GM19043 (cell line): Measurements from ENCODE around the gene KRTAP5-11.
"Not testable (repeated sequence)": the region's sequence is repeated elsewhere in the genome, so short reads cannot be mapped to it uniquely, and the experiment has no call there.

ENCODE experiments used
- ATAC-seq: cut with Tn5 transposase; IDR thresholded peaks from one replicate; pipeline ENCODE4 v1.9.1; 2021; ENCODE audit warnings: low read depth; ENCODE audit not compliant: unreplicated experiment

Gene KRTAP5-11, protein sequence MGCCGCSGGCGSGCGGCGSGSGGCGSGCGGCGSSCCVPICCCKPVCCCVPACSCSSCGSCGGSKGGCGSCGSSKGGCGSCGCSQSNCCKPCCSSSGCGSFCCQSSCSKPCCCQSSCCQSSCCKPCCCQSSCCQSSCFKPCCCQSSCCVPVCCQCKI

DNA sequence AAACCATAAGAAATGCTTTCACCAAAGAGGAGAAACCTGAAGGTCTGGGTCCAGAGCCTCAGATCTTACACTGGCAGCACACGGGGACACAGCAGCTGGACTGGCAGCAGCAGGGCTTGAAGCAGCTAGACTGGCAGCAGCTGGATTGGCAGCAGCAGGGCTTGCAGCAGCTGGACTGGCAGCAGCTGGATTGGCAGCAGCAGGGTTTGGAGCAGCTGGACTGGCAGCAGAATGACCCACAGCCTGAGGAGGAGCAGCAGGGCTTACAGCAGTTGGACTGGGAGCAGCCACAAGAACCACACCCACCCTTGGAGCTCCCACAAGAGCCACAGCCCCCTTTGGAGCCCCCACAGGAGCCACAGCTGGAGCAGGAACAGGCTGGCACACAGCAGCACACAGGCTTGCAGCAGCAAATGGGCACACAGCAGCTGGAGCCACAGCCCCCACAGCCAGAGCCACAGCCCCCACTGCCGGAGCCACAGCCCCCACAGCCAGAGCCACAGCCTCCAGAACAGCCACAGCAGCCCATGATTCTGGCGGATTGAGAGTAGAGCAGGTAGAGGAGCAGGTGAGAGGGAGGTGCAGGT is at the start of gene KRTAP5-11:
TSS of gene KRTAP5-11 (minus strand) at position 567 of the 587 bp plus-strand sequence. CDS start at position 529, 38 bp downstream.
- no peak for ATAC-seq

DNA sequence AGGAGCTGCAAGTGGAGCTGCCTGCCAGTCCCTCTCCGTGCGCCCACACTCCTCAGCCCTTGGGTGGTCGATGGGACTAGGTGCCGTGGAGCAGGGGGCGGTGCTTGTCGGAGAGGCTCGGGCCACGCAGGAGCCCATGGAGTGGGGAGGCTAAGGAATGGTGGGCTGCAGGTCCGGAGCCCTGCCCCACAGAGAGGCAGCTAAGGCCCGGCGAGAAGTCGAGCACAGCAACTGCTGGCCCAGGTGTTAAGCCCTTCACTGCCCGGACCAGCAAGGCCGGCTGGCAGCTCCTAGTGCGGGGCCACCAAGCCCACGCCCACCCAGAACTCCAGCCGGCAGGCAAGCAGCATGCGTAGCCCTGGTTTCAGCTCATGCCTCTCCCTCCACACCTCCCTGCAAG is 48.9 kb upstream of the KRTAP5-11 start:
- ATAC-seq = not testable (repeated sequence)

DNA sequence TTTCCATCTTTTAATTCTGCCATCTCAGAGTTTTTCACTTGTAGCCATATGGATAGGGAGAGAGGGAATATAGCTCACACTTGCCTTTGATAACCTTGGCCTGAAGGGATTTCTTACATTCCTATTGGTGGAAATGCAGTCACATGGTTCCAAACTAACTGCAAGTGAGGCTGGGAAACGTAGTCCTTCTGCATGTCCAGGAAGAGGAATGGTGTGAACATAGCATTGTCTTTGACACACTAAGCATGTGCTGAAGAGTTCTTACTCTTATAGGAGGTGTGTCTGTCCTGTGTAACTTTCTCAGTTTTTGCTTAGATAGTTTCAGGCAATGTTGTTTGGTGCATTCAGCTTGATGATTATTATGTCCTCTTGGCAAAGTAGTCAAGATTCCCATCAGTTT is 47.4 kb upstream of the KRTAP5-11 start:
- not testable (repeated sequence) for ATAC-seq

DNA sequence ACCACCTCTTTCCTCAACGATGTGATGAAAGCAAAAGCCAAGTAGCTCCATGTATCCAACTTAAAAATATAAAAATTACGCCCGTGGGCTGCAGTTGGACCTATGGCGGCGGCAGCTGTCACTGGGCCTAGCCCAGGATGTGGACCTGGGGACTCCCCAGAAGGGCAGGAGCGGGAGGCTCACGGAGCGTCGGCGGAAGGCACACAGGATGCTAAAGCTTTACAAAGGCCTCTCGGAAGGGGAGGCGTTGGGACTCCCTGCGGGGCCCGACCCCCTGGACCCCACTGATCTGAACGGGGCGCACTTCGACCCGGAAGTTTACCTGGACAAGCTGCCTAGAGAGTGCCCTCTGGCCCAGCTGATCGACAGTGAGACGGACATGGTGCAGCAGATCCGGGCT is 46.3 kb upstream of the KRTAP5-11 start:
- not testable (repeated sequence) for ATAC-seq

DNA sequence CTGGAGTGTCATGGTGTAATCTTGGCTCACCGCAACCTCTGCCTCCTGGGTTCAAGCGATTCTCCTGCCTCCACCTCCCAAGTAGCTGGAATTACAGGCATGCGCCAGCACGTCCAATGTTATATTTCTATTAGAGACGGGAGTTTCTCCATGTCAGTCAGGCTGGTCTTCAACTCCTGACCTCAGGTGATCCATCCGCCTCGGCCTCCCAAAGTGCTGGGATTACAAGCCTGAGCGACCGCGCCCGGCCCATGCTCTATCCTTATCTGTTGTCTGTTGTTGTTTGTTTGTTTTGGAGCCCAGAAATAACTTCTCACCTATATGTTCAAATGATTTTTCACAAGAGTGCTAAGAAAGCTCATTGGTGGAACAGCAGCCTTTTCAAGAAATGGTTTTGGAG is 40.6 kb upstream of the KRTAP5-11 start:
- ATAC-seq = not testable (repeated sequence)

DNA sequence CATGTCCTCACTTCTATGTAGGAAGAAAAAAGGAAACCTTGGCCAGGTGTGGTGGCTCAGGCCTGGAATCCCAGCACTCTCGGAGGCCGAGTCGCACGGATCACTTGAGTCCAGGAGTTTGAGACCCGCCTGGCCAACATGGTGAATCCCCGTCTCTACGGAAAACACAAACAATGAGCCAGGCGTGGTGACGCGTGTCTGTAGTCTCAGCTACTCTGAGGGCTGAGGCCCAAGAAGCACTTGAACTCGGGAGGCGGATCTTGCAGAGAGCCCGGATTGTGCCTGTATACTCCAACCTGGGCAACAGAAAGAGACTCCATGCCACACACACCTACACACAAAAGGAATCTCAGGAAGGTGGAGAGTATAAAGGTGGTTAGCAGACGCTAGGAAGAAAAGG is 39.9 kb upstream of the KRTAP5-11 start:
- not testable (repeated sequence) for ATAC-seq

DNA sequence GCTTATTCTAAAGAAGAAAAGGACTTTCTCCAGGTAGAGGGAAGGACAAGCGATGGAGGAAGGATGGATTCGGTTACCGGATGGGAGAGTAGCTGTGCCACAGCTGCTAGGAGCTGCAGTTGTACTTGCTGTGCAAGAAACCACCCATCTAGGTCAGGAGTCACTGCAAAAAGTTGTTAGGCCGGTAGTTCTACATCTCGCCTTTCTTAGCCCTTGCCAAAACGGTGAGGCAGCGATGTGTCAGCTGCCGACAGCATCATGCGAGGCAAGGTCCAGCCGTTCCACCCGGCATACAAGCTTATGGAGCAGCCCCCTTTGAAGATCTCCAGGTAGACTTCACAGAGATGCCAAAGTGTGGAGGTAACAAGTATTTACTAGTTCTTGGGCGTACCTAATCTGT is 32.3 kb upstream of the KRTAP5-11 start:
- ATAC-seq = not testable (repeated sequence)

DNA sequence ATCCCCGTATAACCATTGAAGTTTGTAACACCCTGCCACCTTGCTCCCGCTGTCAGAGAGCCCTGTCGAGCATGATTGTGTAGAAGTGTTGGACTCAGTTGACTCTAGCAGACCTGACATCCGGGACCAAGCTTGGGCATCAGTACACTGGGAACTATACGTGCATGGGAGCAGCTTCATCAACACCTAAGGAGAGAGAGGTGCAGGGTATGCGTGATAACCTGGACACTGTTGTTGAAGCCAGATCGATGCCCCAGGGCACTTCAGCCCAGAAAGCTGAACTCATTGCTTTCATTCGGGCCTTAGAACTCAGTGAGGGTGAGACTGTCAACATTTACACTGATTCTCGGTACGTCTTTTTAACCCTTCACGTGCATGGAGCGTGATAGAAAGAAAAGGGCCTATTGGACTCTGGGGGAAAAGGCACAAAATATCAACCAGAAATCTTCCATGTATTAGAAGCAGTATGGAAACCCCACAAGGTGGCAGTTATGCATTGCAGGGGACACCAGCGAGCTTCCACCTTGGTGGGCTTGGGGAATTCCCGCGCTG is 31.8 kb upstream of the KRTAP5-11 start:
- ATAC-seq = not testable (repeated sequence)

DNA sequence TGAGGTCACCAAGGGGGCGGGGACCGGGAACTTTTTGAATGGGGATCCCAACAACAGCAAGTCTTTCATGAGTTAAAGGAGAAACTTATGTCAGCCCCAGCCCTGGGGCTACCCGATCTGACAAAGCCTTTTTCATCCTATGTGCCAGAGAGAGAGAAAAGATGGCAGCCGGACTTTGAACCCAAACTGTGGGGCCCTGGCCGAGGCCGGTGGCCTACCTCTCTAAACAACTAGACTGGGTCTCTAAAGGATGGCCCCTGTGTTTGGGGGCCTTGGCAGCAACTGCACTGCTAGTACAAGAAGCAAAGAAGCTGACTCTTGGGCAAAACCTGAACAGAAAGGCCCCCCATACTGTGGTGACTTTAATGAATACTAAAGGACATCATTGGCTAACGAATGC is 31.3 kb upstream of the KRTAP5-11 start:
- ATAC-seq = not testable (repeated sequence)

DNA sequence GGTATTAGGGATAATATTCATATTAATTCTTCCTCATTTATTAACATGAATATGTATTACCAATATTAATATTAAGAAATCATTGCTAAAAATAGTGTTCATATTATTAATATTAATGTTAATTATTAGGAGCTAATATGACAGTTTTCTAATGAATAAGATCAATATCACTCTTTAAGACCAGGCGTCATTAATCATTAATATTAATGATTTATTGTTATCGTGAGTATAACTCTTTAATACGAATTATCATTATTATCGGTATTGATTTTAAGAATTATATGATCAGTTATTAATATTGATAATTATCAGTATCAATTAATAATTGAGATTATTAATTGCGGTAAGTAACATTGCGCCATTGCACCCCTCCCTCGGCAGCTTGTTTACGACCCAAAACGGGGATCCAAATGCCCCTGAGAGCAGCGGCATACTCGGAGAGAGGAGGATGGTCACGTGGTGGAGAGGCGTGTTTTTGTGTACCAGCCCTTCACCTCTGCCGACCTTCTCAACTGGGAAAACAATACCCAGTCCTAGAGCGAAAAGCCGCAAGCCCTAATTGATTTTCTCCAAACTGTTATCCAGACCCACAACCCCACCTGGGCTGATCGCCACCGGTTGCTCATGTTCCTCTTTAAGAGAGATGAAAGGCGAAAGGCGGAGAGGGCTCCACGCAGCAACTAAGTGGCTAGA is 28.7 kb upstream of the KRTAP5-11 start:
- ATAC-seq = not testable (repeated sequence)

DNA sequence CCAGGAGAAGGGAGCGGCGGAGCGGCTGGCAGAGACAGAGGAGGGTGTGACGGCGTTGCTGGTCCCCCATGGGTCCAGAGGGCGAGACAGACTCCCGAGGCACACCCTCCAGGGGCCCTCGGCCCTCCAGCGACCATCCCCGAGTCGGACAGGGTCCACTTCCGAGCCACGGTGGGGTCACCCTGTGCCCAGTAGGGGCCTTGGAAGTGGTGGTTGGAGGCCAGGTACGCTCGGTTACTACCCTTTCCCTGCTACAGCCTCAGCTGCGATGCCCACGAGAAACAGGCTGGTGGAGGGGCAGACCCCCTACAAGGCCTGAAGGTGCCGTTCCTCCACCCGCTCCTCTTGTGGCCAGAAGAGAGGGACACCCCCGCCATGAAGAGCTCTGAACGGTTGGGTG is 25.6 kb upstream of the KRTAP5-11 start:
- ATAC-seq = not testable (repeated sequence)

DNA sequence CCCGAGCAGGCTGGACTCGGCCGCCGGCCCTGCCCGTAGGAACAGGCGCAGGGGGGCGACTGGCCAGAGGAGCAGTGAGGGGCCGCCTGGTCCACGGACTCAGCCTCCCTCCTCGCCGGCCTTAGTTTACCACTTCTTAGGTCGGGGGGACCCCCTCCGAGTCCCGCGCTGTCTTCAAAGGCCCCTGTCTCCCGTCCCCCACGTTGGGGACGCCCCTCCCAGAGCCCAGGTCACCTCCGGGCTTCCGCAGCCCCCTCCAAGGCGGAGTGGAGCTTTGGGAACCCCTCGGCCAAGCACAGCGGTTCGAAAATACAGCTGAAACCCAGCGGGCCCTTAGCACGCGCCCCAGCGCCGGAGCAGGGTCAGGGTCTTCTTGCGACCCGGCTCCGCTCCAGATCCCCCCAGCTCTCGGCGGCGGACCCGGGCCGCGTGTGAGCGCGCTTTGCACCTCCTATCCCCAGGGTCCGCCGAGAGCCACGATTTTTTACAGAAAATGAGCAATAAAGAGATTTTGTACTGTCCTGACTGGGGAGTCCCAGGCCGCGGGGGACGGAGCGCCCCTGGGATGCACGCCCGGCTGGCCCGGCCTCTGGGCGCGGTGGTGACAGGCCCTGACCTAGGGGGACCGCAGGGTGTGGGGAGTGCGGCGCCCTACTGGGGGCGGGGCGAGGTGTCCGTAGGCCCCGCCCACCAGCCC is 25.0 kb upstream of the KRTAP5-11 start:
- ATAC-seq = not testable (repeated sequence)

DNA sequence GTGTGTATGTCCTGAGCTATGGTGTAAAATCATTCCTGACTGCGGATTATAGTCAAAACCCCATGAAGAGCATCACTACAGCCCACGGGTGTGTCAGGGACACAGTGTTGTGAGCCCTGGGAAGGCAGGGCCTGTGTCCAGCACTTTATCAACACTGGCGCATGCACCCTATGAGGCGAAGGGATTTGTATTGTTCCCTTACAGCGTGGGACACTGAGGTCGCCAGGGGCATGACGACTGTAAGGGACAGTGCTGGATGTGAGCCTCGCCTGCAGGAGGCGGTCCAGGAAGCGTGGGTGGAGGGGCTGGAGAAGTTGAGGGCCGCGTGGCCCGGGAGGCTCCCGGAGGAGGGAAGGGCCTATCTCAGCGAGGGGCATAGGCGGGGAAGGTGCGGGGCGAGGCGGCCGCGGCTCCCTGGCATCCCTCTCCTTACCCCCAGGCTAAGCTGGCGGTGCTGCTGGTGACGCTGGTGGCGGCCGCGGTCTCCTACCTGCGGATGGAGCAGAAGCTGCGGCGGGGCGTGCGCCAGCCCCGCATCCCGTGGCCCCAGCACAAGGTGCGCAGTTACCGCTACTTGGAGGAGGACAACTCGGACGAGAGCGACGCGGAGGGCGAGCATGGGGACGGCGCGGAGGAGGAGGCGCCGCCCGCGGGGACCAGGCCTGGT is 24.3 kb upstream of the KRTAP5-11 start:
- not testable (repeated sequence) for ATAC-seq

DNA sequence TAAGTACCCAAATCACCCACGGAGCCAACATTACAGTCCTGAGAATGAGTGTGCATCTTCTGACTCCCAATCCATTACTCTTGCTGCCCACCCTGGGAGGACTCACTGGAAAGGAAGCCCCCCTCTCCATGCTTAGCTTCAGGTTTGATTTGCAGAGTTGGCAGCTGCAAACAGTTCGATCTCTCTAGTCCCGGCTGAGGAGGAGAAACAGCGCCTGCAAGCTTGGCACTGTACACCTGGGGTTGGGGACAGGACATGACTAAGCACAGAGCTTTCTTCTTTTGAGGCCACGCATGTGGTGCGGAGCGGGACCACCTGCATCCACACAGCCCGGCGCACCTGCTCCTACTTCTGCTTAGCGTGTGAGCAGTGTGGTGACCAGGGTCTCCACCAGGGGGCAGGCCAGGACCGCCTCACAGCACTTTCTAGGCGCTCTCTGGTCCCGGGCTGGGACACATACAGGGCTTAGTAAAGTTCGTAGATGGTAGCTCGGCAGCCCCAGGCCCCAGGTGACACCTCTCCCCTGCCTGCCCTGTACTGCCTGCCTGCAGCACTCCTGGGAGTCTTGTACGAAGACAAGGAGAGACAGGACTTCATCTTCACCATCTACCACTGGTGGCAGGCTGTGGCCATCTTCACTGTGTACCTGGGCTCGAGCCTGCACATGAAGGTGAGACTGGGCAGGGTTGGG is 22.3 kb upstream of the KRTAP5-11 start:
- ATAC-seq = not testable (repeated sequence)

DNA sequence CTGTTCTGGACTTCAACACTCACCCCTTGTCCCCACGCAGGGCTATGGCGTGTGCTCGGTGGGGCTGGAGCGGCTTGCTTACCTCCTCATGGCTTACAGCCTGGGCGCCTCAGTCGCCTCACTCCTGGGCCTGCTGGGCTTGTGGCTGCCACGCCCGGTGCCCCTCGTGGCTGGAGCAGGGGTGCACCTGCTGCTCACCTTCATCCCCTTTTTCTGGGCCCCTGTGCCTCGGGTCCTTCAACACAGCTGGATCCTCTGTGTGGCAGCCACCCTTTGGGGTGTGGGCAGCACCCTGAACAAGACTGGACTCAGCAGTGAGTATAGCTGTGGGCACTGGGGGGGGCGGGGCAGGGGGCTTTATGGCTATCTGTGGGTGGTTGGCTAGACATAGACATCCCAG is 20.5 kb upstream of the KRTAP5-11 start:
- ATAC-seq = not testable (repeated sequence)

DNA sequence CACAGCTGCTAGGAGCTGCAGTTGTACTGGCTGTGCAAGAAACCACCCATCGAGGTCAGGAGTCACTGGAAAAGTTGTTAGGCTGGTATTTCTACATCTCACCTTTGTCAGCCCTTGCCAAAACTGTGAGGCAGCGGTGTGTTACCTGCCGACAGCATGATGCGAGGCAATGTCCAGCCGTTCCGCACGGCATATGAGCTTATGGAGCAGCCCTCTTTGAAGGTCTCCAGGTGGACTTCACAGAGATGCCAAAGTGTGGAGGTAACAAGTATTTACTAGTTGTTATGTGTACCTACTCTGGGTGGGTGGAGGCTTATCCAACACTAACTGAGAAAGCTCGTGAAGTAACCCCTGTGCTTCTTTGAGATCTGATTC is 6.9 kb upstream of the KRTAP5-11 start:
- not testable (repeated sequence) for ATAC-seq

DNA sequence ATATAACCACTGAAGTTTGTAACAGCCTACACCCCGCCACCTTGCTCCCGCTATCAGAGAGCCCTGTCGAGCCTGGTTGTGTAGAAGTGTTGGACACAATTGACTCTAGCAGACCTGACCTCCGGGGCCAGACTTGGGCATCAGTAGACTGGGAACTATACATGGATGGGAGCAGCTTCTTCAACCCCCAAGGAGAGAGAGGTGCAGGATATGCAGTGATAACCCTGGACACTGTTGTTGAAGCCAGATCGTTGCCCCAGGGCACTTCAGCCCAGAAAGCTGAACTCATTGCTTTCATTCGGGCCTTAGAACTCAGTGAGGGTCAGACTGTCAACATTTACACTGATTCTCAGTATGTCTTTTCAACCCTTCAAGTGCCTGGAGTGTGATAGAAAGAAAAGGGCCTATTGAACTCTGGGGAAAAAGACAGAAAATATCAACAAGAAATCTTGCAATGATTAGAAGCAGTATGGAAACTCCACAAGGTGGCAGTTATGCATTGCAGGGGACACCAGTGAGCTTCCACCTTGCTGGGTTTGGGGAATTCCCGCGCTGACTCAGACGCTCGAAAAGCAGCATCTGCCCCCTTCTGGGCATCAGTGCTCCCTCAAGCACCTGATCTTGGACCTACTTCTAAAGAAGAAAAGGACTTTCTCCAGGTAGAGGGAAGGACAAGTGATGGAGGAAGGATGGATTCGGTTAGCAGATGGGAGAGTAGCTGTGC is 6.3 kb upstream of the KRTAP5-11 start:
- ATAC-seq = not testable (repeated sequence)

DNA sequence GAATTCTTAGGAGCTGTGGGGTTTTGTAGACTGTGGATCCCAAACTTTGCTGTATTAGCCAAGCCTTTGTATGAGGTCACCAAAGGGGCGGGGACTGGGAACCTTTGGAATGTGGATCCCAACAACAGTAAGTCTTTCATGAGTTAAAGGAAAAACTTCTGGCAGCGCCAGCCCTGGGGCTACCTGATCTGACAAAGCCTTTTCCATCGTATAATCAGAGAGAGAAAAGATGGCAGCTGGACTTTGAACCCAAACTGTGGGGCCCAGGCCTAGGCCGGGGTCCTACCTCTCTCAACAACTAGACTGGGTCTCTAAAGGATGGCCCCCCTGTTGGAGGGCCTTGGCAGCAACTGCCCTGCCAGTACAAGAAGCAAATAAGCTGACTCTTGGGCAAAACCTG is 5.6 kb upstream of the KRTAP5-11 start:
- not testable (repeated sequence) for ATAC-seq

DNA sequence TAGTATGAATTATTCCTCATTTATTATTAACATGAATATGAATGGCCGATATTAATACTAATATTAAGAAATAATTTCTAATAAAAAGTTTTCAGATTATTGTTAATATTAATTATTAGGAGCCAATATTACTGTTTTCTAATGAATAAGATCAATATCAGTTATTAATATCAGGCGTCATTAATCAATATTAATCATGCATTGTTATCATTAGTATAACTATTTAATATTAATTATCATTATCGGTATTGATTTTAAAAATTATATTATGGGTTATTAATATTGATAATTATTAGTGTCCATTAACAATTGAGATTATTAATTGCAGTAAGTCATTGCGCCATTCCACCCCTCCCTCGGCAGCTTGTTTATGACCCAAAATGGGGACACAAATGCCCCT is 3.0 kb upstream of the KRTAP5-11 start:
- ATAC-seq = not testable (repeated sequence)
